Measurements from ENCODE around the gene GFRA4.

Gene GFRA4

GRCh38 chr20:3629893-3630292 lies 33.3 kb downstream of the GFRA4 start:
- ATAC-seq: no peak
- TF ChIP-seq ISL1 (CRISPR knock-in tag; IDR thresholded peaks at IDR 0.05) (no peak), TOX (CRISPR knock-in tag; IDR thresholded peaks at IDR 0.05; ENCODE audit: borderline replicate concordance) (no peak)

- TF ChIP-seq ZNF8 (CRISPR knock-in tag; IDR thresholded peaks at IDR 0.05) (no peak), CSRNP3 (CRISPR knock-in tag; IDR thresholded peaks at IDR 0.05) (no peak), ARNTL (CRISPR knock-in tag; IDR thresholded peaks at IDR 0.05; ENCODE audit: borderline replicate concordance, low read depth) (no peak), ZFP30 (CRISPR knock-in tag; IDR thresholded peaks at IDR 0.05) (no peak), OSR1 (CRISPR knock-in tag; IDR thresholded peaks at IDR 0.05) (no peak), PPARA (CRISPR knock-in tag; IDR thresholded peaks at IDR 0.05; ENCODE audit: borderline replicate concordance) (no peak), CSDC2 (CRISPR knock-in tag; IDR thresholded peaks at IDR 0.05) (no peak), ZNF70 (CRISPR knock-in tag; IDR thresholded peaks at IDR 0.05) (no peak), POU6F1 (CRISPR knock-in tag; IDR thresholded peaks at IDR 0.05; ENCODE audit: borderline replicate concordance, low read depth) (no peak), ZNF565 (CRISPR knock-in tag; conservative IDR thresholded peaks at IDR 0.05; ENCODE audit: low read depth) (no peak), BACH2 (CRISPR knock-in tag; IDR thresholded peaks at IDR 0.05; ENCODE audit: borderline replicate concordance) (no peak), ZC3H10 (CRISPR knock-in tag; IDR thresholded peaks at IDR 0.05) (no peak), ZFP3 (CRISPR knock-in tag; IDR thresholded peaks at IDR 0.05) (no peak), GLIS3 (CRISPR knock-in tag; IDR thresholded peaks at IDR 0.05) (no peak)
- TF ChIP-seq, protein P1, sequence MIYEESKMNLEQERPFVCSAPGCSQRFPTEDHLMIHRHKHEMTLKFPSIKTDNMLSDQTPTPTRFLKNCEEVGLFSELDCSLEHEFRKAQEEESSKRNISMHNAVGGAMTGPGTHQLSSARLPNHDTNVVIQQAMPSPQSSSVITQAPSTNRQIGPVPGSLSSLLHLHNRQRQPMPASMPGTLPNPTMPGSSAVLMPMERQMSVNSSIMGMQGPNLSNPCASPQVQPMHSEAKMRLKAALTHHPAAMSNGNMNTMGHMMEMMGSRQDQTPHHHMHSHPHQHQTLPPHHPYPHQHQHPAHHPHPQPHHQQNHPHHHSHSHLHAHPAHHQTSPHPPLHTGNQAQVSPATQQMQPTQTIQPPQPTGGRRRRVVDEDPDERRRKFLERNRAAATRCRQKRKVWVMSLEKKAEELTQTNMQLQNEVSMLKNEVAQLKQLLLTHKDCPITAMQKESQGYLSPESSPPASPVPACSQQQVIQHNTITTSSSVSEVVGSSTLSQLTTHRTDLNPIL (CRISPR knock-in tag; IDR thresholded peaks at IDR 0.05; ENCODE audit: low read depth): no peak
- TF ChIP-seq, protein P2, sequence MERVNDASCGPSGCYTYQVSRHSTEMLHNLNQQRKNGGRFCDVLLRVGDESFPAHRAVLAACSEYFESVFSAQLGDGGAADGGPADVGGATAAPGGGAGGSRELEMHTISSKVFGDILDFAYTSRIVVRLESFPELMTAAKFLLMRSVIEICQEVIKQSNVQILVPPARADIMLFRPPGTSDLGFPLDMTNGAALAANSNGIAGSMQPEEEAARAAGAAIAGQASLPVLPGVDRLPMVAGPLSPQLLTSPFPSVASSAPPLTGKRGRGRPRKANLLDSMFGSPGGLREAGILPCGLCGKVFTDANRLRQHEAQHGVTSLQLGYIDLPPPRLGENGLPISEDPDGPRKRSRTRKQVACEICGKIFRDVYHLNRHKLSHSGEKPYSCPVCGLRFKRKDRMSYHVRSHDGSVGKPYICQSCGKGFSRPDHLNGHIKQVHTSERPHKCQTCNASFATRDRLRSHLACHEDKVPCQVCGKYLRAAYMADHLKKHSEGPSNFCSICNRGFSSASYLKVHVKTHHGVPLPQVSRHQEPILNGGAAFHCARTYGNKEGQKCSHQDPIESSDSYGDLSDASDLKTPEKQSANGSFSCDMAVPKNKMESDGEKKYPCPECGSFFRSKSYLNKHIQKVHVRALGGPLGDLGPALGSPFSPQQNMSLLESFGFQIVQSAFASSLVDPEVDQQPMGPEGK (CRISPR knock-in tag; IDR thresholded peaks at IDR 0.05; ENCODE audit: borderline replicate concordance): no peak
- no peak for ATAC-seq
Measured at GRCh38 chr20:3628502-3629314, 34.5 kb downstream of the GFRA4 start.

GRCh38 chr20:3627476-3627875 lies 35.7 kb downstream of the GFRA4 start:
- no peak for ATAC-seq
- TF ChIP-seq ESRRG (CRISPR knock-in tag; IDR thresholded peaks at IDR 0.05) (no peak), BACH2 (CRISPR knock-in tag; IDR thresholded peaks at IDR 0.05; ENCODE audit: borderline replicate concordance) (no peak), RARB (CRISPR knock-in tag; IDR thresholded peaks at IDR 0.05) (no peak), CSRNP3 (CRISPR knock-in tag; IDR thresholded peaks at IDR 0.05) (no peak), ZNF70 (CRISPR knock-in tag; IDR thresholded peaks at IDR 0.05) (no peak), ZNF8 (CRISPR knock-in tag; IDR thresholded peaks at IDR 0.05) (no peak), ZFP3 (CRISPR knock-in tag; IDR thresholded peaks at IDR 0.05) (no peak), SNAI2 (CRISPR knock-in tag; IDR thresholded peaks at IDR 0.05) (no peak), CSDC2 (CRISPR knock-in tag; IDR thresholded peaks at IDR 0.05) (no peak), ZNF565 (CRISPR knock-in tag; conservative IDR thresholded peaks at IDR 0.05; ENCODE audit: low read depth) (no peak), ZC3H10 (CRISPR knock-in tag; IDR thresholded peaks at IDR 0.05) (no peak), TCF4 (CRISPR knock-in tag; IDR thresholded peaks at IDR 0.05; ENCODE audit: borderline replicate concordance) (no peak), GLIS3 (CRISPR knock-in tag; IDR thresholded peaks at IDR 0.05) (no peak), ISL1 (CRISPR knock-in tag; IDR thresholded peaks at IDR 0.05) (no peak), ARNTL (CRISPR knock-in tag; IDR thresholded peaks at IDR 0.05; ENCODE audit: borderline replicate concordance, low read depth) (no peak), OSR1 (CRISPR knock-in tag; IDR thresholded peaks at IDR 0.05) (no peak)
- TF ChIP-seq, protein P3, sequence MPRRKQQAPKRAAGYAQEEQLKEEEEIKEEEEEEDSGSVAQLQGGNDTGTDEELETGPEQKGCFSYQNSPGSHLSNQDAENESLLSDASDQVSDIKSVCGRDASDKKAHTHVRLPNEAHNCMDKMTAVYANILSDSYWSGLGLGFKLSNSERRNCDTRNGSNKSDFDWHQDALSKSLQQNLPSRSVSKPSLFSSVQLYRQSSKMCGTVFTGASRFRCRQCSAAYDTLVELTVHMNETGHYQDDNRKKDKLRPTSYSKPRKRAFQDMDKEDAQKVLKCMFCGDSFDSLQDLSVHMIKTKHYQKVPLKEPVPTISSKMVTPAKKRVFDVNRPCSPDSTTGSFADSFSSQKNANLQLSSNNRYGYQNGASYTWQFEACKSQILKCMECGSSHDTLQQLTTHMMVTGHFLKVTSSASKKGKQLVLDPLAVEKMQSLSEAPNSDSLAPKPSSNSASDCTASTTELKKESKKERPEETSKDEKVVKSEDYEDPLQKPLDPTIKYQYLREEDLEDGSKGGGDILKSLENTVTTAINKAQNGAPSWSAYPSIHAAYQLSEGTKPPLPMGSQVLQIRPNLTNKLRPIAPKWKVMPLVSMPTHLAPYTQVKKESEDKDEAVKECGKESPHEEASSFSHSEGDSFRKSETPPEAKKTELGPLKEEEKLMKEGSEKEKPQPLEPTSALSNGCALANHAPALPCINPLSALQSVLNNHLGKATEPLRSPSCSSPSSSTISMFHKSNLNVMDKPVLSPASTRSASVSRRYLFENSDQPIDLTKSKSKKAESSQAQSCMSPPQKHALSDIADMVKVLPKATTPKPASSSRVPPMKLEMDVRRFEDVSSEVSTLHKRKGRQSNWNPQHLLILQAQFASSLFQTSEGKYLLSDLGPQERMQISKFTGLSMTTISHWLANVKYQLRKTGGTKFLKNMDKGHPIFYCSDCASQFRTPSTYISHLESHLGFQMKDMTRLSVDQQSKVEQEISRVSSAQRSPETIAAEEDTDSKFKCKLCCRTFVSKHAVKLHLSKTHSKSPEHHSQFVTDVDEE (CRISPR knock-in tag; IDR thresholded peaks at IDR 0.05): no peak
- TF ChIP-seq, protein P2 (CRISPR knock-in tag; IDR thresholded peaks at IDR 0.05; ENCODE audit: borderline replicate concordance): no peak
